Measurements from ENCODE around the gene RNF223. TPM values are rescaled to one million over a fixed set of nuclear protein-coding genes. Genes with fewer than 3 reads are reported as not detected.
"Not testable (repeated sequence)": the region's sequence is repeated elsewhere in the genome, so short reads cannot be mapped to it uniquely, and the experiment has no call there.

RNF223 gene
- total and polyA plus RNA-seq, 7 experiments from 2014 or later = 0.32 TPM; not detected in 6

GRCh38 chr1:1057769-1058087 lies 16.4 kb downstream of the RNF223 start:
- intact Hi-C loops (cut with micrococcal nuclease) = loop anchor here in 1 of 2 donors (2.0 kb wide), 1 partner anchor 45 kb away; the partner anchor contains the start of gene ISG15
- H3K27ac Mint-ChIP-seq; H3K9me3 ChIP-seq (ENCODE audit: control insufficient read depth in 2 of 3, low read length in 3 of 3); H3K36me3 Mint-ChIP-seq; H3K36me3 ChIP-seq (ENCODE audit: control insufficient read depth in 2 of 3, insufficient read depth in 3 of 3, low read length in 3 of 3); ATAC-seq; POLR2A ChIA-PET; H3K9me3 Mint-ChIP-seq; H3K27ac ChIP-seq (ENCODE audit: low read depth, low read length); CTCF ChIA-PET; H3K4me1 ChIP-seq (ENCODE audit: control insufficient read depth in 2 of 2, insufficient read depth in 2 of 2, low read length in 2 of 2); H3K4me3 ChIP-seq (ENCODE audit: low read length); DNase-seq: not testable (repeated sequence)
- peak overlapping the region in 6 of 10 donors; percentile 29 to 89 (median 60) for H3K4me3 Mint-ChIP-seq
- peaks cover 0 to 19% (median 5%) of the 10 kb centered on the region in 7 donors for H3K4me1 Mint-ChIP-seq
- H3K27me3 Mint-ChIP-seq = peaks cover 7 to 35% (median 13%) of the 10 kb centered on the region in 5 donors
- peaks cover 3 to 12% of the 10 kb centered on the region in 2 donors for H3K27me3 ChIP-seq (ENCODE audit: control insufficient read depth in 2 of 2, insufficient read depth in 2 of 2, low read length in 2 of 2)

- no peak overlapping the region for H3K4me3 ChIP-seq (ENCODE audit: low read length)
- H3K27me3 ChIP-seq (ENCODE audit: control insufficient read depth in 2 of 2, insufficient read depth in 2 of 2, low read length in 2 of 2) = peaks cover 3% of the 10 kb centered on the region in 2 donors
- POLR2A ChIA-PET = no interaction called here
- peaks cover 7 to 33% (median 13%) of the 10 kb centered on the region in 5 donors for H3K27me3 Mint-ChIP-seq
- H3K27ac Mint-ChIP-seq = no peak overlapping the region
- ATAC-seq = no peak
- CTCF ChIA-PET = no interaction called here
- H3K4me1 ChIP-seq (ENCODE audit: control insufficient read depth in 2 of 2, insufficient read depth in 2 of 2, low read length in 2 of 2) = peaks cover 4 to 10% of the 10 kb centered on the region in 2 donors
- intact Hi-C loops (cut with micrococcal nuclease) = no loop called here
- H3K4me3 Mint-ChIP-seq = peak overlapping the region in 1 of 10 donors; percentile 5
- no peaks in the 10 kb centered on the region for H3K9me3 ChIP-seq (ENCODE audit: control insufficient read depth in 2 of 3, low read length in 3 of 3)
- H3K36me3 ChIP-seq (ENCODE audit: control insufficient read depth in 2 of 3, insufficient read depth in 3 of 3, low read length in 3 of 3) = no peaks in the 10 kb centered on the region
- peaks cover 0 to 5% (median 0%) of the 10 kb centered on the region in 11 donors for H3K9me3 Mint-ChIP-seq
- H3K36me3 Mint-ChIP-seq = peaks cover 0 to 3% (median 0%) of the 10 kb centered on the region in 5 donors
- H3K27ac ChIP-seq (ENCODE audit: low read depth, low read length) = no peak overlapping the region
- no peak for DNase-seq
- peaks cover 0 to 16% (median 5%) of the 10 kb centered on the region in 7 donors for H3K4me1 Mint-ChIP-seq
Observed at GRCh38 chr1:1055841-1056736, 18.0 kb downstream of the RNF223 start.

GRCh38 chr1:1054971-1055370 lies 19.1 kb downstream of the RNF223 start:
- no peak overlapping the region for H3K4me3 Mint-ChIP-seq
- POLR2A ChIA-PET = no interaction called here
- no peak for DNase-seq
- H3K27ac Mint-ChIP-seq = no peak overlapping the region
- Histone ChIP-seq H3K4me3 (ENCODE audit: low read length) (no peak overlapping the region), H3K27me3 (ENCODE audit: control insufficient read depth in 2 of 2, insufficient read depth in 2 of 2, low read length in 2 of 2) (peaks cover 0 to 3% of the 10 kb centered on the region in 2 donors), H3K36me3 (ENCODE audit: control insufficient read depth in 2 of 3, insufficient read depth in 3 of 3, low read length in 3 of 3) (no peaks in the 10 kb centered on the region), H3K27ac (ENCODE audit: low read depth, low read length) (no peak overlapping the region), H3K9me3 (ENCODE audit: control insufficient read depth in 2 of 3, low read length in 3 of 3) (no peaks in the 10 kb centered on the region), H3K4me1 (ENCODE audit: control insufficient read depth in 2 of 2, insufficient read depth in 2 of 2, low read length in 2 of 2) (peaks cover 4 to 5% of the 10 kb centered on the region in 2 donors)
- H3K36me3 Mint-ChIP-seq = peaks cover 0 to 5% (median 0%) of the 10 kb centered on the region in 5 donors
- ATAC-seq = no peak
- CTCF ChIA-PET = no interaction called here
- intact Hi-C loops (cut with micrococcal nuclease) = no loop called here
- H3K4me1 Mint-ChIP-seq = peaks cover 0 to 11% (median under 1%) of the 10 kb centered on the region in 7 donors
- H3K9me3 Mint-ChIP-seq = peaks cover 0 to 5% (median 0%) of the 10 kb centered on the region in 11 donors
- H3K27me3 Mint-ChIP-seq = peaks cover under 1 to 24% (median 6%) of the 10 kb centered on the region in 5 donors

GRCh38 chr1:1054099-1054700 lies 19.9 kb downstream of the RNF223 start:
- Mint-ChIP-seq H3K36me3 (peaks cover 0 to 5% (median 0%) of the 10 kb centered on the region in 5 donors), H3K9me3 (peaks cover 0 to 5% (median 0%) of the 10 kb centered on the region in 11 donors), H3K27ac (no peak overlapping the region), H3K27me3 (peaks cover 0 to 23% (median 4%) of the 10 kb centered on the region in 5 donors), H3K4me3 (peak overlapping the region in 1 of 10 donors; percentile 51), H3K4me1 (peaks cover 0 to 11% (median 0%) of the 10 kb centered on the region in 7 donors)
- intact Hi-C loops (cut with micrococcal nuclease) = no loop called here
- ChIA-PET POLR2A (no interaction called here), CTCF (no interaction called here)
- Histone ChIP-seq H3K27ac (ENCODE audit: low read depth, low read length) (no peak overlapping the region), H3K4me1 (ENCODE audit: control insufficient read depth in 2 of 2, insufficient read depth in 2 of 2, low read length in 2 of 2) (no peaks in the 10 kb centered on the region), H3K27me3 (ENCODE audit: control insufficient read depth in 2 of 2, insufficient read depth in 2 of 2, low read length in 2 of 2) (peaks cover 0 to 3% of the 10 kb centered on the region in 2 donors), H3K9me3 (ENCODE audit: control insufficient read depth in 2 of 3, low read length in 3 of 3) (no peaks in the 10 kb centered on the region), H3K4me3 (ENCODE audit: low read length) (no peak overlapping the region), H3K36me3 (ENCODE audit: control insufficient read depth in 2 of 3, insufficient read depth in 3 of 3, low read length in 3 of 3) (no peaks in the 10 kb centered on the region)
- ATAC-seq = no peak
- DNase-seq = no peak

- Histone ChIP-seq H3K4me1 (ENCODE audit: control insufficient read depth in 2 of 2, insufficient read depth in 2 of 2, low read length in 2 of 2) (no peaks in the 10 kb centered on the region), H3K36me3 (ENCODE audit: control insufficient read depth in 2 of 3, insufficient read depth in 3 of 3, low read length in 3 of 3) (no peaks in the 10 kb centered on the region), H3K9me3 (ENCODE audit: control insufficient read depth in 2 of 3, low read length in 3 of 3) (no peaks in the 10 kb centered on the region), H3K27me3 (ENCODE audit: control insufficient read depth in 2 of 2, insufficient read depth in 2 of 2, low read length in 2 of 2) (no peaks in the 10 kb centered on the region), H3K27ac (ENCODE audit: low read depth, low read length) (no peak overlapping the region), H3K4me3 (ENCODE audit: low read length) (no peak overlapping the region)
- POLR2A ChIA-PET = no interaction called here
- CTCF ChIA-PET = no interaction called here
- H3K27me3 Mint-ChIP-seq = peaks cover 0 to 19% (median 4%) of the 10 kb centered on the region in 5 donors
- no peak for ATAC-seq
- H3K9me3 Mint-ChIP-seq = peaks cover 0 to 5% (median 0%) of the 10 kb centered on the region in 11 donors
- H3K36me3 Mint-ChIP-seq = peaks cover 0 to 5% (median 0%) of the 10 kb centered on the region in 5 donors
- H3K4me3 Mint-ChIP-seq = peak overlapping the region in 1 of 10 donors; percentile 51
- intact Hi-C loops (cut with micrococcal nuclease) = no loop called here
- H3K4me1 Mint-ChIP-seq = peaks cover 0 to 8% (median 0%) of the 10 kb centered on the region in 7 donors
- no peak for DNase-seq
- H3K27ac Mint-ChIP-seq = no peak overlapping the region
Observed at GRCh38 chr1:1053682-1054081, 20.4 kb downstream of the RNF223 start.

- POLR2A ChIA-PET = no interaction called here
- Histone ChIP-seq H3K27ac (ENCODE audit: low read depth, low read length) (no peak overlapping the region), H3K27me3 (ENCODE audit: control insufficient read depth in 2 of 2, insufficient read depth in 2 of 2, low read length in 2 of 2) (no peaks in the 10 kb centered on the region), H3K4me3 (ENCODE audit: low read length) (no peak overlapping the region), H3K4me1 (ENCODE audit: control insufficient read depth in 2 of 2, insufficient read depth in 2 of 2, low read length in 2 of 2) (no peaks in the 10 kb centered on the region), H3K9me3 (ENCODE audit: control insufficient read depth in 2 of 3, low read length in 3 of 3) (no peaks in the 10 kb centered on the region), H3K36me3 (ENCODE audit: control insufficient read depth in 2 of 3, insufficient read depth in 3 of 3, low read length in 3 of 3) (no peaks in the 10 kb centered on the region)
- no peak overlapping the region for H3K4me3 Mint-ChIP-seq
- H3K36me3 Mint-ChIP-seq = peaks cover 0 to 5% (median 0%) of the 10 kb centered on the region in 5 donors
- CTCF ChIA-PET = no interaction called here
- no peak for ATAC-seq
- peaks cover 0 to 5% (median 0%) of the 10 kb centered on the region in 11 donors for H3K9me3 Mint-ChIP-seq
- peaks cover 0 to 12% (median 0%) of the 10 kb centered on the region in 5 donors for H3K27me3 Mint-ChIP-seq
- H3K4me1 Mint-ChIP-seq = peaks cover 0 to 2% (median 0%) of the 10 kb centered on the region in 7 donors
- no peak overlapping the region for H3K27ac Mint-ChIP-seq
- no peak for DNase-seq
- intact Hi-C loops (cut with micrococcal nuclease) = no loop called here
Observed at GRCh38 chr1:1053022-1053421, 21.1 kb downstream of the RNF223 start.
